ENCODE results near the gene DIO1.

DNA sequence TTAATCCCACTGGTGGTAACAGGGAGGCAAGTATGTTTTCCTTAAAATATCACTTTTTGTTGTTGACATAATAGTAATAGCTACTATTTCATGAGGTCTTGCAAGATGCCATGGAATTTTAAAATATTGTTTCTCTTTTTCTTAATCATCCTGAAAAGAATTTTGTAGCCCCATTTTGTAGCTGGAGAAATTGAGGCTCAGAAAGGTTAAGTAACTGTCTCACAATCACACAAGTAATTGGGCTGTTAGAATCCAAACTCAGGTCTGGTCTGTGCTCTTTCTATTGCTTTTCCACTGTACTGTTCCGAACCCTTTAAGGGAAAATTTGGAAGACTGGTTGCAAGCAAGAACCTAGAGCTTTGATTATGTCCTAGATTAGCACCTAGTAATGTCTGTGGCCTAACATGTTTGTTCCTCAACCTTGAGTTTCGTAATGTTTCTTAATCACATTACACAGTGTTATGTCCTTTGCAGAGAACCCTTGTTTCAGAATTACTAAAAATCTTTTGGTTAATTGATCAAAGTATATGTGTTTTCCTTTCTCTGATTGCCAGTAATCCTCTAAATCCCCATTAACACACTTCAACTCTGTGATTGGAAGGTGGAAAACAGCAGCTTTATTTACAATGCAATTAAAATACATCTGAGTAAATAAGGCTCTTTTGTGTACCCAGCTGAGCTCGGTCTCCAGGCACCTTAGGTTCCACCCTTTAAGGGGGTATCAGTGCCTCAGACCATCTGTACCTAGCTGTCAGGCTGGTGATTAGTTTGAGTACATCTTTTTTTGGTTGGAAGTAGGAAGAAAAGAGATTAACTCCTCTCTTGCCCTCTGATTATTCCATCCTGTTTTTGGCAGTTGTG, 62.6 kb downstream of the DIO1 start:
- TF ChIP-seq, protein P1, sequence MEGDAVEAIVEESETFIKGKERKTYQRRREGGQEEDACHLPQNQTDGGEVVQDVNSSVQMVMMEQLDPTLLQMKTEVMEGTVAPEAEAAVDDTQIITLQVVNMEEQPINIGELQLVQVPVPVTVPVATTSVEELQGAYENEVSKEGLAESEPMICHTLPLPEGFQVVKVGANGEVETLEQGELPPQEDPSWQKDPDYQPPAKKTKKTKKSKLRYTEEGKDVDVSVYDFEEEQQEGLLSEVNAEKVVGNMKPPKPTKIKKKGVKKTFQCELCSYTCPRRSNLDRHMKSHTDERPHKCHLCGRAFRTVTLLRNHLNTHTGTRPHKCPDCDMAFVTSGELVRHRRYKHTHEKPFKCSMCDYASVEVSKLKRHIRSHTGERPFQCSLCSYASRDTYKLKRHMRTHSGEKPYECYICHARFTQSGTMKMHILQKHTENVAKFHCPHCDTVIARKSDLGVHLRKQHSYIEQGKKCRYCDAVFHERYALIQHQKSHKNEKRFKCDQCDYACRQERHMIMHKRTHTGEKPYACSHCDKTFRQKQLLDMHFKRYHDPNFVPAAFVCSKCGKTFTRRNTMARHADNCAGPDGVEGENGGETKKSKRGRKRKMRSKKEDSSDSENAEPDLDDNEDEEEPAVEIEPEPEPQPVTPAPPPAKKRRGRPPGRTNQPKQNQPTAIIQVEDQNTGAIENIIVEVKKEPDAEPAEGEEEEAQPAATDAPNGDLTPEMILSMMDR (IDR thresholded peaks at IDR 0.05) = no peak
- TF ChIP-seq POLR2A (IDR thresholded peaks at IDR 0.05) (no peak), POLR2AphosphoS5 (IDR thresholded peaks at IDR 0.05) (no peak), EP300 (IDR thresholded peaks at IDR 0.05; ENCODE audit: low read depth) (no peak)

Measured in transverse colon (tissue), 4 donors.